Stimulated activated CD8-positive, alpha-beta memory T cell treated with anti-CD3 and anti-CD28 coated beads, Interleukin-12 subunit alpha, Interleukin-12 subunit beta, amount 100 ng/mL, for 1 hour (primary cell): ENCODE measurements around the gene INTS2.
"Not testable (repeated sequence)": the region's sequence is repeated elsewhere in the genome, so short reads cannot be mapped to it uniquely, and the experiment has no call there.

Experiments used
- DNase-seq: peaks from one replicate; pipeline ENCODE4 v3.0.0-alpha.2; 2020; ENCODE audit warnings: low read depth

INTS2 gene

DNA sequence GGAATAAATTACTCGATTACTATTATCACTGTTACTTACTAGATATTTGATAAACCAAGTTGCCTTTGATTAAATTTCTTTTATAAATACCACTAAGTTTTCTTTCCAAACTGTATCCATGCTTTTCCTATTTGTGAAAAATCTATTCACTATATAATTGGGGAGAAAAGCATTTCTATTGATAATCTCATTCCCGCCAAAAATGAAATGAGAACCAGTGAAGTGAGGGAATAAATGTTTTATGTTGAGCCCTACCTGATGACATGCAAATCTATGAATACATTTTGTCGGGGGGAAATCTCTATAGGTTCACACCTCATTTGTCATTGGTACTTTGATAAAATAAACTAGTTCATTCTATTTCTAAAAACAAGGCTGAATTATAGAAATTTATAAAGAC, 80.1 kb downstream of the INTS2 start:
- no peak for DNase-seq

DNA sequence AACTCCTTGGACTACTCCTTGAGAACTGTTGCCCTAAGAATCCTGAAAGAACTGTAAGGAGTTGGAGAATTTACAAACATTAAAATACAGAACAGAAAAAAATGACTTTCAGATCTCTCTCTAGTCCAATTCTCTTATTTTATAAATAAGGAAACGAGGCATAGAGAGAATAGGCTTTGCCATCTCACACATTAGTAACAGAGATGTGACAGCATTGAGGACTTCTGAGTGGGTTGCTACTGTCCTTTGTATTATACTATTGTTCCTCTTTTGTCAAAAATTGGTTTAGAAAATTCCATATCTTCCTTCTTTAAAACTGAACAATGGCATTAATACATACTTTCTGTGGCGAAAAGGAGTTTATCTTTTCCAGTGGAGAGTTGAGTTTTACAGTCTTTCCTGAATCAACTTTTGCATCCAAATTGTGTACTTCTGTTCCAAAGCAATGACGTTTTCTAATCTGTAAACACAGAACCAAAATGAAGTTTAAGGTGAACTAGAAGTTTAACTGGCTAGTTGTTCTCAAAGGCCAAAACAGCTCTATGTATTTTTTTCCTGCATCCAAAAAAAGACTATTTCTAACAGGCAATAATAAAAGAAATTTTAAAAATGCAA, 80.9 kb downstream of the INTS2 start:
- no peak for DNase-seq

DNA sequence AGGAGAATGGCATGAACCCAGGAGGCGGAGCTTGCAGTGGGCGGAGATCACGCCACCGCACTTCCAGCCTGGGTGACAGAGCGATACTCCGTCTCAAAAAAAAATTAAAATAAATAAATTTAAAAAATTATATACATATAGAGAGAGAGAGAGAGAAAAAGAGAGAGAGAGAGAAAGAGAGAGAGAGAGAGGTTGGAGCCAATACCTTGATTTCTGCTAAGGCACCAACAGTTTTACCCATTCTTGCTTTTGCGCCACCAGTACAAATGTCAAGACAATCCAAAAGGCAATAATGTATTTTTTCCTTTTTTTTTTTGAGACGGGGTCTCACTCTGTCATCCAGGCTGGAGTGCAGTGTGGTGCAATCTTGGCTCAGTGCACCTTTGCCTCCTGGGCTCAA, 81.7 kb downstream of the INTS2 start:
- no peak for DNase-seq

DNA sequence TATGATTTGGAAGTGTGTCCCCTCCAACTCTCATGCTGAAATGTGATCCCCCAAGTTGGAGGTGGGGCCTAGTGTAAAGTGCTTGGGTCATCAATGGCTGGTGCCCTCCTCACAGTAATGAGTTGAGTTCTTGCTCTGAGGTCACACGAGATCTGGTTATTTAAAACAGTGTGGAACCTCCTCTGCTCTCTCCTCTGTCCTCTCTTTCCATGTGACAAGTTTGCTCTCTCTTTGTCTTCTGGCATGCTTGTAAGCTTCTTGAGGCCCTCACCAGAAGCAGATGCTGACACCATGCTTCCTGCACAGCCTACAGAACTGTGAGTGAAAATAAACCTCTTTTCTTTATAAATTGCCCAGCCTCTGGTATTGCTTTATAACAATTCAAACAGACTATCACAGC, 84.3 kb downstream of the INTS2 start:
- DNase-seq: no peak

DNA sequence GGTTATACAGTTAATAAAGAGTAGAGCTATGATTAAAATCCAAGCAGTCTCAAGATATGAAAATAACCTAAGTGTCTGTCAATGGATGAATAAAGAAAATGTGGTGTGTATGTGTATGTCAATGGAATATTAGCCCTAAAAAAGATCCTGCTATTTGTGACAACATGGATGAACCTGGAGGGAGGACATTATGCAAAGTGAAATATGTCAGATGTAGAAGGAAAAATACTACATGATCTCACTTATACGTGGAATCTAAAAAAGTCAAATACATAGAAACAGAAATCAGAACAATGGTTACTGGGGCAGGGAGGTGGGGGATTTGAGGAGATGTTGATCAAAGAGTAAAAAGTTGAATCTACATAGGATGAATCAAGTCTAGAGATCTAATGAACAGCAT, 84.9 kb downstream of the INTS2 start:
- DNase-seq: no peak

DNA sequence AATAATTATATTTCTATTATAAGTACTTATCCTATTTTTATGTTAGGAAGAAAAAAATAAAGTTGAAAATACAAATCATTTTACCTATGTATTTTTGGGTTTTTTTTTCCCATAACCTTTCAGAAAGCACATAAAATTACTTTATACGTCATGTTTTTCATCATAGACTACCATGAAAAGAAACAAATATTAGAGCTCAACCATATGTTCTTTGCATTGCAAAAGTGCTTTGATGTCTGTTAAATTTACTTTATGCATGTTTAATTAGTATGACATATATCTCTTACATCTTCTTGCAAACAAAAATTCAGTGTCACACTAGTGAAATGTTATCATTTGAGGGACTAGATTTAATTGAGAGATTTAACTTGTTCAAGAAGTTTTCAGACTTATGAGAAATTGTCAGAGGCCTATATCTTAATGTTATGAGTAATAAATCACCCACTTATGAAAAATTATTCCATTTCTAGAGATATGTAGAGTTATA, 88.4 kb downstream of the INTS2 start:
- no peak for DNase-seq

DNA sequence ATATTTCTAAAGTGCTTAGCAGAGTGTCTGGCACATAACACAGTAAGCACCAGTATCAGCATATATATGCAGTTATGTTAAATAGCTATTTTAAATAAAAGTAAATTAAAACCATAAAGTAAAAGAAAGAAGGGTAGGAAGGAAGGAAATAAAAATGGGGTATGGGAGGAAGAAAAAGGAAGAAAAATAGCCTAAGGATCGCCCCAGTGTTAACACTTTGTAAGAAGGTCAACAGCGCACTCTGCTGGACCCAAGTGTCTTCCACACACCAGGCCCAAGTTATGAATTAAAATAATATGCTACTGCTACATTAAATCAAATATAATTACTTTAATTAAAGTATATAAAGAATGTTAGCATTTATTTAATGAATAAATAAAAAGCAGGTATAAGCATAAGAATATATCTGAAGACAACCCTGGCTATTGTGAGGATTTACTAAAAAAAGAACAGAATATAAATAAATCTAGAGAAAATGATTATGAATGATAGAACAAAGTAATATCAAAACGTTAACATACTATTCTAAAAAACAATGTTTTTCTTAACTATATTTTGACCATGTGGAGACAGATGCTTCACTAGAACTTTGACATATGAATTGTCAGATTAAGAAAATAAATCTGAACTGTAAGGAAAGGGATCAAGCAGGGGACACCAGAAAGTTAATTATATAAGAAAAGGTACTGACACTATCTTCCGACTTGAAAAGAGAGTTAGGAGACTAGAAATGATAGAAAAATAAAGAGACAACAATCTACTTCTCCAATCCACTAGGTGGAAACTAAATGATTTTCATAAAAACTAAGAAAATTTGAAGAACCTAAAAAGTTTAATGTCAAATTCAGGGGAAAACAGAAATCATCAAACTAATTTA, 90.4 kb downstream of the INTS2 start:
- DNase-seq: peak; percentile 19

DNA sequence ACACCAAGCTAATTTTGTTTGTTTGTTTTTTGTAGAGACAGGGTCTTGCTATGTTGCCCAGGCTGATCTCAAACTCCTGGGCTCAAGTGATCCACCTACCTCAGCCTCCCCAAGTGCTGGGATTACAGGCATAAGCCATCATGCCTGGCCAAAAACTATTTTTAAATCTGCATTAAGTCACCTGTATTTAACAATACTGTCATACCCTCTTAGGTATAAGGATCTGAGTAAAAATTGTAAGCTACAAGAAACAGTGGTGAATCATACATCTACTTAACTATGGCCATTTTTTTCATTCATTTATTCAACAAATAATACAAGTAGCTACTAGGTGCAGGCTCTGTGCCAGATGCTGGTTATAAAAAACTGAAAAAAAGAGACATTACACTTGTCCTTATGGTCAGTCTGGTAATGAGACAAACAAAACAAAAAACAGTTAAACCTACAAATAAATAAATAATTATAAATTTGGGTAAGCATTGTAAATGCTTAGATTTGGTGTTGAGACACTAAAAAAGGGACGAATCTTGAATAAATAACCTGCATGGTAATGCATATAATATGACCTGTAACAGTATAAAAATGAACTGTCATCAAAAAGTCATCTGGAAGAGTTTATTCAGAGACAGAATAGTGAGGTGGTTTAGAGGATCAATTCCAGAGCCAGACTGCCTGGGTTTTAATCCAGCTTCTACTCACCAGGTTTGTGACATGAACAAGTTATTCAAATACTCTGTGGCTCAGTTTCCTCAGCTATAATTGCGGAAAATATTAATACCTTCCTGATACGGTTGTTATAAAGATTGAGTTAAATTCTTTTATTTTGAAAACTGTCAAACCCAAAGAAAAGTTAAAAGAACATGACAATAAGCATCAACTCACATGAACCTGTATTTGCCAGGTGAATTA, 91.3 kb downstream of the INTS2 start:
- no peak for DNase-seq

DNA sequence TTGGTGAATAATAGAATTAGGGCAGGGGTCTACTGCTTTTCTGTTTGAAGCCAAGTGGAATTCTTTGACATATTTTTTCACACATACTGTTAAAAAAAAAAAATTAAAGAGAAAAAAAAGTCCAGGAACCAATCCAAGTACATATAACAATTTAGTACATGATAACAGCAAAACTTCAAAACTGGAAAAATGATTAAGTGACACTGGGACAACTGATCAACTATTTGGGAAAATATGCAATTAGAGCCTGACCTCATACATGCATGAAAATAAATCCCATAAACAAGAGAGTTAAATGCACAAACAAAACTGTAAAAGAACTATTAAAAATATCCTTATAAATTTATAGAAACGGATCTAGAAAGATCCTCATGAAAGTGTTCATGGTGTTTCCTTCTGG, 92.2 kb downstream of the INTS2 start:
- DNase-seq: no peak

DNA sequence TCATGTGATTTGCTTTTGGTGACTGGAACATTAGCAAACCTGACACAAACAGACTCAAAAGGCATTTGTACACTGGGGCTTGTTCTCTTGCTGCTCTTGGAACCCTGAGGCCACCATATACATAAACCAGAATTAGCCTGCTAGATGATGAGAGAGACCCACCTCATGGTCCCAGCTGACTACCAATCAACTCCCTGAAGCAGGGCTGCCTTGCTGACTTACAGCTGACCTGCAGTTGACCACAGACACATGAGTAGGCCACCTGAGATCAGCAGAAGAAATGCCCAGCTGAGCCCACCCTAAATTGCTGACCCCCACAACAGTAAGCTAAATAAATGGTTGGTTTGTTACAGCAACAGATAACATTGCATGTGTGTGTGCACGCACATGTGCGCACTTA, 93.2 kb downstream of the INTS2 start:
- DNase-seq: no peak

DNA sequence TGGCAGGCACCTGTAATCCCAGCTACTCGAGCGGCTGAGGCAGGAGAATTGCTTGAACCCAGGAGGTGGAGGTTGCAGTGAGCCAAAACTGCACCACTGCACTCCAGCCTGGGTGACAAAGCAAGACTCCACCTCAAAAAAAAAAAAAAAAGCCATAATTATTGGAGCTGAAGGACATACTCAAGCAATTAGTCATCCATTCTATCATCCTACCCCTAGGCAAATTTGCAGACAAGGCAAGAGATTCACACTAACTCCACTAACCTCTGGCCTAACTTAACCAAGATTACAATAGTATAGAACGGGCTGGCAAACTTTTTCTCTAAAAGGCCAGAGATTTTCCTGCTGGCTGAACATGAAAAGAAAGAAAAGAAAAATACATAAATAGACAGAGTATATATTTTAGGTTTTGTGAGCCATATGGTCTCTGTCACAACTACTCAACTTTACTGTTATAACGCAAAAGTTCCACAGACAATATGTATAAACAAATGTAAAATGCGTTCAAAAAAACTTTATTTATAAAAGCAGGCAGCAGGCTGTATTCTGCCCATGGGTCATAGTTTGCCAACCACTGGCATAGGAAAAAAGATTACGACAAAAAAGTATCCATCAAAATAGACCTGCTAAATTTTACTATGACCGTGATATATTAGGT, 94.1 kb downstream of the INTS2 start:
- DNase-seq: no peak

DNA sequence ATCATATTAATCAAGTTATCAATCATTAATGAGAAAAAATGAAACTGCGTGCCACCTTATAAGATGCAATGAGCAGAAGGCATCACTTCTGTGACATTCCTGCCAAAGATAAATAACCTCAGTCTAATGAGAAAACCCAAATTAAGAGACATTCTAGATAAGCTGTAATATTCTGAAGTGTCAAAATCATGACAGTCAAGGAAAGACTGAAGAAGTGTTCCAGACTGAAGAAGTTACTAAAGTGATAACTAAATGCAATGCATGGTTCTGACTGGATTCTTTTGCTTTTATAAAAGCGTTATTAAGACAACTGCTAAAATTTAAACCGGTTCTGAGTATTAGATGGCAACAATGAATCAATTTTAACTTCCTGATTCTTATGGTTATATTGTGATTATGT, 95.3 kb downstream of the INTS2 start:
- no peak for DNase-seq

DNA sequence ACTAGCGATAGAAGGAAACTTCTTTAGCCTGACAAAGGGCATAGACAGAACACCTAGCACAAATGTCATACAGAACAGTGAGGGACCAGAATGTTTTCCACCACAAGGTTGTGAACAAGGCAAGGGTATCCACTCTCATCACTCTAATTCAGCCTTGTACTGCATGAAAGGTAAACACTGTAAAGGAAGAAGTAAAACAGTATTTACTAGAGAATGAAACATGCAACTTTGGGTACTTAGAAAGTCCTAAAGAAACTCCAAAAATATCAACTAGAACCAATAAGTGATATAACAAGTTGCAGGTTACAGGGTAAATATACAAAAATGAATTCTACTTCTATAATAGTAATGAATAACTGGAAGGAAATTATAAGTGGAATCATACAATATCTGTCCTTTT, 96.7 kb downstream of the INTS2 start:
- DNase-seq: no peak

DNA sequence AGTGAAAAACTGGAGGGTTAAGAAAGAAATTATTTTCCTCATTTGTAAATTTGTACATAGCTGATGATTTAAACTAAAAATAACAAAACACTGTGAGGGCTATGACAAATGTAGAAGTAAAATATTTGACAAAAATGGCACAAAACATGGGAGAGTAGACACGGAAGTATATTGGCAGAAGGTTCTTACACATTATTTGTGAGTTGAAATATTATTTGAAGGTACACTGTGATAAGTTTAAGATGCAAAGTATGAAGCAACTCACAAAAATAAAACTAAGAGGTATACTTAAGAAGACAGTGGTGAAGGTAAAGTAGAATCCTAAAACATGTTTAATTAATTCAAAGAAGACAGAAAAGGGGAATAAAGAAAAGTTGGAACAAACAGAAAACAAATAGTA, 99.1 kb downstream of the INTS2 start:
- no peak for DNase-seq

DNA sequence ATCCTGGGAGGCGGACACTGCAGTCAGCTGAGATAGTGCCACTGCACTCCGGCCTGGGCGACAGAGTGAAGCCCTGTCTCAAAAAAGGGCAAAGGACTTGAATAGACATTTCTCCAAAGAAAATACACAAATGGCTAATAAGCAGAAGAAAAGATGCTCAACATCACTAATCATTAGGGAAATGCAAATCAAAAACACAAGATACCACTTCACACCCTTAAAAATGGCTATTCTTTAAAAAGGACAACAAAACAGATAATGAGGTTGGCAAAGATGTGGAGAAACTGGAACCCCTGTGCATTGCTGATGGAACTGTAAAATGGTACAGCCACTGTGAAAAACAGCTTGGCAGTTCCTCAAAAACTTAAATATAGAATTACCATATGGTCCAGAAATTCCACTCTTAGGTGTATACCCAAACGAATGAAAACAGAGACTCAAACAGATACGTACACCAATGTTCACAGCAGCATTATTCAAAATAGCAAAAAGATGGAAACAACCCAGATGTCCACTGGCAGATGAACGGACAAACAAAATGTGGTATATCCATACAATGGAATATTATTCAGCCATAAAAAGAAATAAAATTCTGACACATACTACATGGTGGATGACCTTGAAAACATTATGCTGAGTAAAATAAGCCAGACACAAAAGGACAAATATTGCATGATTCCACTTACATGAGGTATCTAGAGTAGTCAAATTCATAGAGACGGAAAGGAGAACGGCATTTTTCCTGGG, 100.0 kb downstream of the INTS2 start:
- DNase-seq: no peak

DNA sequence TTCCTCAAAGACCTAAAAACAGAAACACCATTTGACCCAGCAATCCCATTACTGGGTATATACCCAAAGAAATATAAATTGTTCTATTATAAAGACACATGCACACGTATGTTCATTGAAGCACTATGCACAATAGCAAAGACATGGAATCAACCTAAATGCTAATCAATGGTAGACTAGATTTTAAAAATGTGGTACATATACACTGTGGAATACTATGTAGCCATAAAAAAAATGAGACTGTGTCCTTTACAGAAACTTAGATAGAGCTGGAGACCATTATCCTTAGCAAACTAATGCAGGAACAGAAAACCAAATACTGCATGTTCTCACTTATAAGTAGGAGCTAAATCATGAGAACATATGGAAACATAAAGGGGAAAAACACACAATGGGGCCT, 100.9 kb downstream of the INTS2 start:
- DNase-seq: not testable (repeated sequence)

DNA sequence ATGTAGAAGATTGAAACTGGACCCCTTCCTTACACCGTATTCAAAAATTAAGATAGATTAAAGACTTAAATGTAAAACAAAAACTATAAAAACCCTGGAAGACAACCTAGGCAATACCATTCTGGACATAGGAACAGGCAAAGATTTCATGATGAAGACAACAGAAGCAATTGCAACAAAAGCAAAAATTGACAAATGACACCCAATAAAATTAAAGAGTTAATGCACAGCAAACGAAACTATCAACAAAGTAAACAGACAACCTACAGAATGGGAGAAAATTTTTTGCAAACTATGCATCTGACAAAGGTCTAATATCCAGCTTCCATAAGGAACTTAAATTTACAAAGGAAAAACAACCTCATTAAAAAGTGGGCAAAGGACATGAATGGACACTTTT, 101.6 kb downstream of the INTS2 start:
- DNase-seq: not testable (repeated sequence)

DNA sequence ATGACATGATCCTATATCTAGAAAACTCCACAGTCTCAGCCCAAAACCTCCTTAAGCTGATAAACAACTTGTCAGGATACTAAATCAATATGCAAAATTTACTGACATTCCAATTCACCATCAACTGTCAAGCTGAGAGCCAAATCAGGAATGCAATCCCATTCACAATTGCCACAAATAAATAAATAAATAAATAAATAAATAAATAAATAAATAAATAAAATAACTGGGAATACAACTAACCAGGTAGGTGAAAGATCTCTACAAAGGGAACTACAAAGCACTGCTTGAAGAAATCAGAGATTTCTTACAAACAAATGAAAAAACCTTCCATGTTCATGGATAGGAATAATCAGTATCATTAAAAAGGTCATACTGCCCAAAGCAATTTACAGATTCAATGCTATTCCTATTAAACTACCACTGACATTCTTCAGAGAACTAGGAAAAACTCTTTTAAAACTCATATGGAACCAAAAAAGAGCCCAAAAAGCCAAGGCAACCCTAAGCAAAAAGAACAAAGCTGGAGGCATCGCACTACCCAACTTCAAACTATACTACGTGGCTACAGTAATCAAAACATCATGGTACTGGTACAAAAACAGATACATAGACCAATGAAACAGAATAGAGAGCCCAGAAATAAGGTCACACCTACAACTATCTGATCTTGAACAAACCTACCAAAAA, 102.2 kb downstream of the INTS2 start:
- DNase-seq: no peak

DNA sequence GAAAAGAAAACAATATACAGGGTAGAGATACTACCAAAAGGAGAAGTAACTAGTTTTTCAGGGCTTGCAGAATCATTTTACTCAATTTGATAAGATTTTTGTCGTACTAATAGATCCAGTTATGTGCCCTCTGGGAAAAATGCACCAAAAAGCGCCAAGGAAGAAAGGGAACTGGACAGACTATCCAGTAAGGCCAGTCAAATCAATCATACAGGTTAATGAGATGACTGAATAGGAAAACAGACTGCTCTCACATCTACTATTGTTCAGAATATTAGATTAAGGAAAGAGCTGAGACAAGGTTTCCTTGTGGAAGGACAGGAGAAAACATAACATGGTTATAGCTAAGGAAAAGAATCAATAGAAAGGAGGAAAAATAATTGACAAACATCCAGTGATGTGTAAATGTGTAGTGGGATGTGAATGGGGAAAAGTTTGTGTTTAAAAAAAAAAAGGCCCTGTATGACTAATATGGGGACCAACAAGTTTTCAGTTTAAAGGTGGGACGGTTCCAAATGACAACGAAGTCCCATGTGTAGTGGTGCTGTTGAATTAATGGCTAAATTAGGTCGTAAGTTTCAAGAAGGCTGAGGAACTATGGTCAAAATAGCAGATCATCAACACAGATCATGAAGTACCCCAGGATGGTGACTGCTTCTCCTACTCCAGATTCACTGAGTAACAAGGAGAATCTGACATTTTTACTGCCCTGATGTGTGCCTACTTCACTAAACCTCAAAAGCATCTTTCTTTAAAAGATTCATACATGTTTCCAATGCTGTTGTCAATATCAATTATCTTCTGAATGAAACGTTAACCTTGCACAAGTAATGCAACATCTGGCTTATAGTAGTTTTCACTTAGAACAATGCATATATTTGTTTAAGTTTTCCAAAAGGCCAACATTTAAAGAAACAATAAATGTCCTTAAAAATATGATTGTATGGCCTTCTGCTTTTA, 105.2 kb downstream of the INTS2 start:
- DNase-seq: no peak

DNA sequence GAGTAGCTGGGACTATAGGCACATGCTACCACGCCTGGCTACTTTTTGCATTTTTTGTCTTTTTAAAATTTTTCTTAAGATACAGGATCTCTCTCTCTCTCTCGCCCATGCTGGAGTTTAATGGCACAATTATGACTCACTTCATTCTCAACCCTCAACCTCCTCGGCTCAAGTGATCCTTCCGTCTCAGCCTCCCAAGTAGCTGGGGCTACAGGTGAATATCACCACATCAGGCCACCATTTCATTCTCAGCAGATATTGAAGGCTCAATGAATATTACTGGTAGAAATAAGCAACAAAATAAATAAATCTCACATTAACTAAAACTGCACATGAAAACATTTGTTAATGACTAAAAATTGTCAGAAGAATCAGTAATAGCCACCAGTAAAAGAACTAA, 106.1 kb downstream of the INTS2 start:
- DNase-seq: no peak
